GM18909 (cell line): ENCODE data around the gene SLC39A2.
"Not testable (repeated sequence)": the region's sequence is repeated elsewhere in the genome, so short reads cannot be mapped to it uniquely, and the experiment has no call there.

Experiments
- ATAC-seq: cut with Tn5 transposase; IDR thresholded peaks from one replicate; pipeline ENCODE4 v1.9.1; 2021; ENCODE audit warnings: mild to moderate bottlenecking; ENCODE audit not compliant: unreplicated experiment, poor library complexity

SLC39A2 gene

GRCh38 chr14:21023817-21024584 lies 24.9 kb downstream of the SLC39A2 start:
- ATAC-seq = no peak

DNA sequence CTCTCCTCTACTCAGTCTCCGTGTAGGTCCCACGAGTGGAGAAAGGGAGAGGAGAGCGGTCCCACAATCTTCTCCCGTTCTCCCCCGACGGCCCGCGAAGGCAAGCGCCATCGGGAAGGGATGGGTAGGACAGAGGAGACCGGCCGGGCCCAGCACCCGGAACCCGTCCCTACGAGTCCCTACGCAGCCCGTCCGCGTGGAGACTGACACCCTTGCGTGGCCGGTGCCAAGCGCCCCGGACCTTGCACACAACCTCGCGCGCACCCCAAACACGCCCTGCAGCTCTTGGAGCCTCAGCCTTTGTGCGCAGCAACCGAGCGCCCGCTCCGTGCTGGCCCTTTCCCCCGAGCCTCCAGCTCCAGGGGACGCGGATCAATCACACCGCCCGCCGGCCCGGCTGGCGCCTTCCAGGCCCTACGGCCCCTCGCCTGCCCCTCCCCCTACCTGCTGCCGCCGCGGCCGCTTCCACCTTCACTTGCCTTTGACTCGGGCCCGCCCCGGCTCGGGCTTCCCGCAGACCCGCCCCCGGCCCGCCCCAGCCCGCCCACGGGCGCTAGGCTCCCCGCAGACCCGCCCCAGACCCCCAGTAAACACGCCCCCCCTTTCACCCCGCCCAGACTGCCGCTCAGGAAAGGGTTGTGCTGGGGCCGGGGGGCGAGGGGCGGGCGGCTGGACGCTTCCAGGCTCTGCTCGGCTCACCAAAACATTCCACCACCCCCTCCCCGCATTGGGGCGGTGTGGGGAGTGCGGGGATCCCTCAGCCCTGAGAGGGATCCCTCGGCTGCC lies 25.7 kb downstream of the SLC39A2 start, which contains the start of gene NDRG2:
Gene NDRG2, minus strand, starts transcription at position 477 of the 786 bp plus-strand sequence. CDS start 1,746 bp downstream, outside the sequence.
- ATAC-seq = peak; percentile 48

- peak; percentile 14 for ATAC-seq
Measured at GRCh38 chr14:21025371-21026273, 26.5 kb downstream of the SLC39A2 start.

DNA sequence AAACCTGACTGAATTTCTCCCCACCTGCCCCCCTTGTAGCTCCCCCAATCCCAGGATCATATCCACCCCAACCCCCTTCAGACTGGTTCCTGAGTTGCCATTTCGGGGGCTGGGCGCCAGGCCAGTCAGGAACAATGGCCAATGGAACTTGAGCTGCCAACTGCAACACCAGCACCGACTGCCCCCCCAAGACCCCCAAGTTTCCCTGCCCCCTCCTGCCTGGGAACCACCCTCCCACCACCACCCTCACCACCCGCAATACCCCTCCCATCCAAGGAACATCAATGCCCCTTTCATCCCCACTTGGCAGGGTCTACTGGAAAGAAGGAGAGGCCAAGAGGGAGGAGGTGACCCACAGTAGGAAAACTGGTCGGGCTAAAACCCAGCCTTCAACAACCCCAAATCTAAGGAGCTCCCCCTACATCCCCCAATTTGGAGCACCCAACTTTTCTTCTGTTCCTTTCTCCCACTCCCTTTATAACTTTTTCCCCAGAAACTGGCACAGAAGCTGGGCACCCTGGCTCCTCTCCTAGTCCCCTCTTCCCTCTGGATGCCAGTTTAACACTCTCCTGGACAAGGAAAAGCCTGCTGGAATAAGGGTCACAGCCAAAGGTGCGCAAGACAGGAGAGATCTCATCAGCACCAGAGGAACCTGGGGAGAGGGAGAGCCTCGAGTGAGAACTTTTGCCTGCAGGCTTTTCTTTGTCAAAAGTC lies 27.3 kb downstream of the SLC39A2 start:
- ATAC-seq = no peak

DNA sequence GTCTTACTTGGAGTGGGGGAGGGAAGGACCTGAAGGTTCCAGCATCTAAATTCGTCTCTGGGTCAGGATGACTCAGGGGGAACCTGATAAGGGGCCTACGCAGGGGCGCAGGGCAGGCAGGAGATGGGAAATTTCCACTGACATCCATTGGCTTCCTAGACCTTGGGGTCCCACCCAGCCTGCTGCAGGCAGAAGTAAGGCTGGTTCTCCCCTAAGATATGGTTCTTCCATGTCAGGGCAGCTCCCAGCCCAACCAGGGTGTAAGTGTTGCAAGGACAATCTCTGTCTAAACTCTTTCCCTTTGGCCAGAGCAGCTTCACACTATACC lies 27.9 kb downstream of the SLC39A2 start:
- no peak for ATAC-seq

DNA sequence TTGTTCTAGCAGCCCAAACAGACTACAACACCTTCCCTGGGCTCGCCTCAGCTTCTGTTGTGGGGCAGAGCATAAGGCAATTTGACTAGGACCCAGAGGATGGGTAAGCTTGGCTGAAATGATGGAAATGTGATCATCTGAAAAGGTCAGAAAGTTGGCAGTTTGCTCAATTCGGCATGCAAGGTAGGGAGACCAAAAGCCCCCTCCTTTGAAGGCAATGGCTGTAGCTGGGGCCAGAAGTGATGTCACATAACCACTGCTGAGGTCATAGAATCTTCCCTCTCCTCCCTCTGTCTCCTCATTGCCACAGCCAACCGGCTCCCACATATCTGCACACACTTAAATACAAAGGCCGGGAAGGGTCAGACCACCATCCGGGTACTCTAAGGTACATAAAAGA lies 30.8 kb downstream of the SLC39A2 start, which contains the start of gene TPPP2:
Gene TPPP2, plus strand, starts transcription at position 301 of the 400 bp plus-strand sequence. CDS start 365 bp downstream, outside the sequence.
- no peak for ATAC-seq

- ATAC-seq = no peak
Measured at GRCh38 chr14:21030531-21030930, 31.4 kb downstream of the SLC39A2 start.

GRCh38 chr14:21032326-21033132 lies 33.4 kb downstream of the SLC39A2 start:
- no peak for ATAC-seq

DNA sequence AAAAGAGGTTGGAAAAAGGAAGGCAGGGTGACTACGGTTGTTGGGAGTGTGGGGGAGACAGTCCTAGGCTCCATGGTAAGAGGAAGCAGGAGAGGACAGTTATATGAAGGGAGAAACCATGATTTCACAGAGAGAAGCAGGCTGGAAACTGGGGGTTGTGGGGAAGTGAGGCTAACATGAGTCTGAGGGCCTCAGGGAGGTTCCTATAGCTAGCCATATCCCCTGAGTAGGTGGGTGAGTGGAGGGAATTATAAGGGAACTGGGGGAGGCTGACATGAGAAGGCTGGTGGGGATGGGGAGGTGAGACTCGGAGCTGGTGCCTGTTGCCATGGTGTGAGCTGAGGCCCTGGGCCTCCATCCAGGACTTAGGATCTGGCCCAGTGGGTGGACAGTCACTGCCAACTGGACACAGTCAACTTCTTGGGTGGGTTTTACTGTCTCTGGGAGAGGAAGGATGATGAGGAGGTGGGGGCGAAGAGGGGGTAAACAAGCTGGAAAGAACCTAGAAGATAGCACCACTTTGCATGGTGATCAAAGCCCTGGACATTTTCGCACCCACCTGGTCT lies 34.1 kb downstream of the SLC39A2 start:
- ATAC-seq = no peak

DNA sequence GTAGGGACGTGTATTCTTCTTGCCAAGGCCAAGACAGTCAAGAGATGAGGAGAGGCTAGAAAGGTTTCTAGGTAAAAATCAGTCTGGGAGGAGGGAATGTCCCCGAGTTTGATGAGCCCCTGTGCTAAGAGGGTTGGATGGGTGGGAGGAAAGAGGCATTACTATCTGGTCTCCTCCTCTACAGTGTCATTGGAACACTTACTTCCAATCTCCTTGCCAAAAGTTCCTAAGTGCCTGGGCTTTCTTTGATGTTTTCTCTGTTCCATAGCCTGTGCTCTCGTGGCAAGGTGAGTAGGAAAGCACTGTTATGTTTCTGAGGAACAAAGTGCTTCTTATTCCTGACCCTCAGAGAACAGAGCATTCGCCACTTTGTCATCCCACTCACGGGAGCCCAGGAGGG lies 35.6 kb downstream of the SLC39A2 start, which contains the start of gene RNASE13:
Gene RNASE13, minus strand, starts transcription at position 101 of the 400 bp plus-strand sequence. CDS start 519 bp downstream, outside the sequence.
- no peak for ATAC-seq

DNA sequence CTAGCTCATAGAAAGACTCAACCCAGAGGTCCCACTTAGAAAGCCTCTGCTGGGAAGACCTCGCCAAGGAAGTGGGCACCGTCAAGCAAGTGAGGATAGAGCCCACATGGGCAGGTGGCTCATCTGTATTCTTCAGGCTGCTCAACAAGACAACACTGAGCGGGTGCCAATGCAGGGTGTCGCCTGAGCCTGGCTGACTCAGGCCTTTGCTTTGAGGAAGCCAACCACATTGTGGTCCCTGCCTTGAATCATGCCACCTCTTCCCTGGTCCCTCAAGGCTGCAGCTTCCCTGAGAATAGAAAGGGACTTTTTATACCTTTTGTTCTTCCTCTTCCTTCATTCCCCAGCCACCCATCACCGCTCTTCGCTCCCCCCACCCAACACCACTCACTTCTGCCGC lies 37.7 kb downstream of the SLC39A2 start:
- ATAC-seq = no peak

DNA sequence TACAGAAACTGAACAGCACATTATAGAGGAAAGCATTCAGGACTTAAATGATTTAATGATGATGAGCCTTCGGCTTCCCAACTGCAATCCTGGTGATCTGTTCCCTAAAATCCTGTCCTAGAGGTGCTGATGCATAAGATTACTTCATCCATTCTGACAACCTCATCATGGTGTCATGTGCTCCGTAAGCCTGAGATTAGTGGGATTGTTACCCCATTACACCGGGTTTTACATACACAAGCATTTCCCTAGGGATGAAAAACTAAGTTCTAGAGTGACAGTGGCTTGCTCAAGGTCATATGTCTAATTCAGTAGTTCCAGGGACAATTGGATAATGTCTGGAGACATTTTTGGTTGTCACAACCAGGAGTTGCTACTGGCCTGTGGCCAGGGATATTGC lies 38.1 kb downstream of the SLC39A2 start:
- ATAC-seq = no peak

GRCh38 chr14:21038441-21039422 lies 39.6 kb downstream of the SLC39A2 start:
- no peak for ATAC-seq

DNA sequence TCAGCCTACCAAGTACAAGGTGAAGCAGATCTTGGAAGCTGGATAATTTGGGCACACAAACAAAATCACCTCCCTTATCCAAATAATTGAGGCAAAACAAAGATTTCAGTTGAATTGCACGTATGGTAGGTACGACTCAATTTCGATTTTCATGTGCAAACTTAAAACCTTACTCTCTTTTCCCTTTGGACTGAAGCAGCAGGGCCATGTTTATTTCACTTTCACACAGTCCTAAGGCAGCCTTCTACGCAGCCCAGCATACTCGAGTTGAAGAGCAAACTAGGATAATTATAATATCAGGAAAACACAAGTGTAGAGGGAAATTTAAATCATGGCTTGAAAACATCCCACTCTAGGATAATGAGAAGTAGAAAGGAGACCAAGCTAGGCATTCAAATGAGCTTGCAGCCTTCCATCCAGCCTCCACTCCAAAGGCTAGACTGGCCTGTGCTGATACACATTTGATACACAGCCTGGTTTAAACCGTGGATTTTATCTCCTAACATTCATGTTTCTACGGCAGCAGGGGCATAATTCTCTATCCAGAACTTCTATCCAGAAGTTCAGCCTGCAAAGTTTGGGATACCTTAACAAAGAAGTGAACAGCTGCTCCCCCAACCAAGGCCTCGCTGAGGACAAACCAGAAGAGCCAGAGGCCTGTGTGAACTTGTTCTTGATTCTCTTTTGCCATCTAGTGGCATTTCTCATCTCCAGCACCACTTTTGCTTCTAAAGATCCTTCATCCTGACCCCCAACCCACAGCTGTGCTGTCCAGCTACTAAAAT lies 40.7 kb downstream of the SLC39A2 start:
- ATAC-seq = no peak

- no peak for ATAC-seq
Measured at GRCh38 chr14:21040370-21040925, 41.4 kb downstream of the SLC39A2 start.

DNA sequence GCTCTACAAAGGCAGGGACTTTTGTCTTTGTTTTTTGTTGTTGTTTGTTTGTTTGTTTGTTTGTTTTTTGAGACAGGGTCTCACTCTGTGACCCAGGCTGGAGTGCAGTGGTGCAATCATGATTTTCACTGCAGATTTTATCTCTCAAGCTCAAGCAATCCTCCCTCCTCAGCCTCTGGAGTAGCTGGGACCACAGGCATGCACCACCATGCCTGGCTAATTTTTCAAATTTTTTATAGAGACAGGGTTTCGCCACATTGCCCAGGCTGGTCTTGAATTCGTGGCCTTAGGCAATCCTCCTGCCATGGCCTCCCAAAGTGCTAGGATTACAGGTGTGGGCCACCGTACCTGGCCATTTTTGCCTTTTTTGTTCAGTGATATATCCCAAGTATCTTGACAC lies 41.8 kb downstream of the SLC39A2 start:
- ATAC-seq = not testable (repeated sequence)
